Stimulated activated CD4-positive, alpha-beta T cell treated with anti-CD3 and anti-CD28 coated beads, Interleukin-1b, Interleukin-23, amount 100 ng/mL, for 48 hours (primary cell): Measurements from ENCODE around the gene STAT5A.
"Not testable (repeated sequence)": the region's sequence is repeated elsewhere in the genome, so short reads cannot be mapped to it uniquely, and the experiment has no call there.

Experiments used
- DNase-seq: peaks from one replicate; pipeline ENCODE4 v3.0.0-alpha.2; 2020

The STAT5A gene

DNA sequence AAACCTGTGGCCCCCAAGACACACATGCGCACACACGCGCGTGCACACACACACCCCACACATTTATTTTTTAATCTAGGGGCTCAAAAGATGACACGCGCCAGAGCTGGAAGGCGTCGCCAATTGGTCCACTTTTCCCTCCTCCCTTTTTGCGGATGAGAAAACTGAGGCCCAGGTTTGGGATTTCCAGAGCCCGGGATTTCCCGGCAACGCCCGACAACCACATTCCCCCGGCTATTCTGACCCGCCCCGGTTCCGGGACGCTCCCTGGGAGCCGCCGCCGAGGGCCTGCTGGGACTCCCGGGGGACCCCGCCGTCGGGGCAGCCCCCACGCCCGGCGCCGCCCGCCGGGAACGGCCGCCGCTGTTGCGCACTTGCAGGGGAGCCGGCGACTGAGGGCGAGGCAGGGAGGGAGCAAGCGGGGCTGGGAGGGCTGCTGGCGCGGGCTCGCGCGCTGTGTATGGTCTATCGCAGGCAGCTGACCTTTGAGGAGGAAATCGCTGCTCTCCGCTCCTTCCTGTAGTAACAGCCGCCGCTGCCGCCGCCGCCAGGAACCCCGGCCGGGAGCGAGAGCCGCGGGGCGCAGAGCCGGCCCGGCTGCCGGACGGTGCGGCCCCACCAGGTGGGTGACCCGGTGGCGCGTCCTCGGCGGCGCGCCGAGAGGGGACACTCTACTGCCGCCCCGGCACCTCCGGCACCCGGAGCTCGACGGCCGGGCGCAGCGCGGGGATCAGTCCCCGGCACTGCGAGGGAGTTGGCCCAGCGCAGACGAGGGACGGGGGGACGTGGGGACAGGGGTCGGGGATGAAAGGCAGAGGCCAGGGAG, at the start of gene STAT5A:
Gene STAT5A (plus strand): TSS at position 522 of the 826 bp plus-strand sequence. CDS start 914 bp downstream, outside the sequence.
- DNase-seq, result peak; percentile 80

DNA sequence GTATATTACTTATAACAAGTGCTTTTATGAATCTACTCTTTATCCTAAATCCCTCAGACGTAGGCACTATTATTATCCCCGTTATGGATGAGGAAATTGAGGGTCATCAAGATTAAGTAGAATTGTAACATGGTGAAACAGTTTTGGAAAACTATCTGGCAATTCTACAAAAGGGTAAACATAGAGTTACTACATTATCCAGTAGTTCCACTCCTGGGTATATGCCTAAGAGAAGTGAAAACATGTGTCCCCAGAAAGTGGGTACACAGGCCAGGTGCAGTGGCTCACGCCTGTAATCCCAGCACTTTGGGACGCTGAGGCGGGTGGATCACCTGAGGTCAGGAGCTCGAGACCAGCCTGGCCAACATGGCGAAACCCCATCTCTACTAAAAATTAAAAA, 48.7 kb upstream of the STAT5A start:
- not testable (repeated sequence) for DNase-seq

DNA sequence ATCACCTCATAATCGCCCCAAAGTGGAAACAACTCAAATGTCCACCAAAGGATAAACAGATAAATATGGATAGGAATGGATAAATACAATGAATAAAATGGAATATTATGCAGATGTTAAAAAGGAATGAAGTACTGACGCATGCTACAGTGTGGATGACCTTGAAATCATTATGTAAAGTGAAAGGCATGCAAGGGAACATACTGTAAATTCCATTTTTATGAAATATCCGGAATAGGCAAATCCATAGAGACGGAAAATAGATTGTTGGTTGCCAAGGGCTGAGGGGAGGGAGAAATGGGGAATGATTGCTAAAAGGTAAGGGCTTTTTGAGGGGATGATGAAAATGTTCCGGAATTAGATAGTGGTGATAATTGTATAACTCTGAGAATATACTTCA, 48.1 kb upstream of the STAT5A start:
- DNase-seq, result no peak

DNA sequence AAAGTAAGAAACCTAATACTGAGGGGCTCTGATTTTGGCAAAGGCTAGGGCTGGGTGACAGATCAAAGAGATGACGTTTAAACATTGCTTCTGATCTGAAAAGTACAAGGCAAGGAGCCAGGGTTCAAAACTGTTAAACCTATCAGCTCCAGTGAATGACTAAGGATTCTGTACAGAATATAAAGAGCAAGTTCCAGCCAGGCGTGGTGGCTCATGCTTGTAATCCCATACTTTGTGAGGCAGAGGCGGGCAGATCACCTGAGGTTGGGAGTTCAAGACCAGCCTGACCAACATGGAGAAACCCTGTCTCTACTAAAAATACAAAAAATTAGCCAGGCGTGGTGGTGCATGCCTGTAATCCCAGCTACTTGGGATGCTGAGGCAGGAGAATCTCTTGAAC, 47.4 kb upstream of the STAT5A start:
- DNase-seq, result not testable (repeated sequence)

DNA sequence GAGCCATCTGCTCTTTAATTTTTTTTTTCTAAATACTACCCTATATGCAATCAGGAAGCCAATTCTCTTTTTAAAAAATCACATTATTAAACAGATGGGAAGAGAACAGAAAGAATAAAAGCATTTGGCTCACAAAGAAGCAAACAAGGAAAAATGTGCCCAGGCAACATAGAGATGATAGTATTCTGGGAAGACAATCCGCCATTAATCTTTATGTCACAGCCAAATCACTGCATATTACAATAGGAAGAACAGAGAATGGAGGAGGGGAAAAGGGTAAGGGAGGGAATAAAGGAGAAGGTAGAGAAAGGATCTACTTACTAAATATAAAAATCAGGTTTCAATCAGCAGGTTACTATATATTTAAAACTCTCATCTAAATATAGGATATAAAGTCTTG, 46.4 kb upstream of the STAT5A start:
- DNase-seq, result no peak

DNA sequence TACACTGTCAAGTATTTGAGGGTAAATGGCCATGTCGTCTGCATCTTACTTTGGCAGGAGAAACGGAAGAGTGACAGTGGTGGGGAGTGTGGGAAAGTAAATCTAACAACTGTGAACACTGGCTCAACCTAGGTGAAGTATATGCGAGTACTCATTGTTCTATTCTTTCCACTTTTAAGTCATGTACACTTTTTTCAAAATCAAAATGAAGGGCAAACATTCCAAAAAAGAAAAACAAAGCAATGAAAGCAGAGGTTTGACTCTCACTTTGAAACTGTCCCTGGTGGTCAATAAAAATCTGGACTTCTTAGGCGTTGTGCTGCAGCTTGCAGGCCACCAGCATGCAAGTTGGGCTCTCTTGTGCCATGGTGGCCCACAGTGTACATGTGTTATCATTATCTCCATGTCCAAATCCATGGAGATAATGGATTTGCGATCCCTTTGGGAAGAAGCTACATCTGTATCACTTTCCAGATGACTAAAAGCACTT, 44.8 kb upstream of the STAT5A start:
- no peak for DNase-seq

DNA sequence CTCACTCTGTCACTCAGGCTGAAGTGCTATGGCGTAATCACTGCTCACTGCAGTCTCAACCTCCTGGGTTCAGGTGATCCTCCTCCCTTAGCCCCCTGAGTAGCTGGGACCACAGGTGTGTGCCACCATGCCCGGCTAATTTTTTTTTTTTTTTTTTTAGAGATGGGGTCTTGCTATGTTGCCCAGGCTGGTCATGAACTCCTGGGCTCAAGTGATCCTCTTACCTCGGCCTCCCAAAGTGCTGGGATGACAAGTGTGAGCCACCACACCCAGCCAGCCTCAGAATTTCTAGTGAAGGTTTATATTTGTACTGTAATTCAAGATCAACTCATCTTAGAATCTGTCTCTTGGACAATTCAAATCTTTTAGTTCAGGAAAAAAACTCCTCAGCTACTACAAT, 44.2 kb upstream of the STAT5A start:
- DNase-seq, result not testable (repeated sequence)

DNA sequence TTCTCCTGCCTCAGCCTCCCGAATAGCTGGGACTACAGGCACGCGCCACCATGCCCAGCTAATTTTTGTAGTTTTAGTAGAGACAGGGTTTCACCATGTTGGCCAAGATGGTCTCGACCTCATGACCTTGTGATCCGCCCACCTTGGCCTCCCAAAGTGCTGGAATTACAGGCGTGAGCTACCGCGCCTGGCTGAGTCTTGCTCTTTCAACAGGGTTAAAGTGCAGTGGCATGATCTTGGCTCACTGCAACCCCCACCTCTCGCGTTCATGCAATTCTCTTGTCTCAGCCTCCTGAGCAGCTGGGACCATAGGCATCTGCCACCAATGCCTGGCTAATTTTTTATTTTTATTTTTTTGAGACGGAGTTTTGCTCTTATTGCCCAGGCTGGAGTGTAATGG, 43.1 kb upstream of the STAT5A start:
- not testable (repeated sequence) for DNase-seq

DNA sequence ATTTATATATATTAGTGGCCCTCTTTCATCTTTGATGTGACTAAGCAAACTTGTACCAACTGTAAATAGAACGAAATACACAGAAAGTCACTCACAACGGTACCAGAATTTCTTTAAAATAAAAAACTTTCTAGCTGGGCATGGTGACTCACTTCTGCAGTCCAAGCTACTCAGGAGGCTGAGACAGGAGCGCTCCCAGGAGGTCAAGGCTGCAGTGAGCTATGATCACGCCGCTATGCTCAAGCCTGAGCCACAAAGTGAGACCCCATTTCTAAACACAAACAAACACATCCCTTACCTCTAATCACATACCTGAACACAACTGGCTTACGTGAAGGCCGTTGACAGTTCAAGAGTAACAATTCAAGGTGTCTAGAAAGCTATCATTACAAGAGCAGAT, 41.8 kb upstream of the STAT5A start:
- no peak for DNase-seq

GRCh38 chr17:42247734-42248133, 40.6 kb upstream of the STAT5A start:
- DNase-seq, result no peak

DNA sequence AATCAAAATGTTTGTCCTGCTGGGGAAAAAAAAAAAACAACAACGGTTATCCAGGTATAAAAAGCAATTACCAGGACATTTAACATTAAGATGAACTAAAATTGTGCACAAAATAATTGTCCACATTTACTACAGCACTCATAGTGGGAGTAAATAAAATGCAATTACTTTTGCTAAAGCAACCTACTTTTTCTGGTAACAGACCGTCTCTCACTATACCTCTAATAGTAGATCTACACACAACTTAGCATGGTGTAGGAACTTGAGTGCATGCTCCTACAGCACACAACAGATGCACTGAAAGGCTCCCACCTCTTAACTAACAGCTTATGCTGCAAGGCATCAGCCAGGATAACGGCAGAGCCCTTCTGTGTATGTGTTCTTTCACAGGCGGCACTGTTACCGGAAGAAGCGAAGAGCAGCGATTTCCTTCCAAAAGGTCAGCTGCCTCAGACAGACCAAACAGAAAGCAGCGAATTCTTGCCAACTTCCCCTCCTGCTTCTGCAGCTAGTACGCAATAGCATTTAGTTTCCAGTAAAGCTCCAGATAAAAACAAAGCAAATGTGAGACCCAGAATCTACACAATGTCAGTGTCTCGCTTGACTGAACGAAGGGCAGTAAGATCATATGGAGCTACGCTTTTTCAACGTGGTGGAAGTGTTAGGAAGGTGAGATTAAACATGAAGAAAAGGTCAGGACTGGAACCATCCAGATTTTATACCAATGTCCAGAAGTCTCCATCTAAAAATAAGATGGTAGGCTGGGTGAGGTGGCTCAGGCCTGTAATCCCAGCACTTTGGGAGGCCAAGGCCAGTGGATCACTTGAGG, 39.7 kb upstream of the STAT5A start:
- peak; percentile 82 for DNase-seq

- peak; percentile 52 for DNase-seq
Observed at GRCh38 chr17:42249681-42250446, 38.4 kb upstream of the STAT5A start.

DNA sequence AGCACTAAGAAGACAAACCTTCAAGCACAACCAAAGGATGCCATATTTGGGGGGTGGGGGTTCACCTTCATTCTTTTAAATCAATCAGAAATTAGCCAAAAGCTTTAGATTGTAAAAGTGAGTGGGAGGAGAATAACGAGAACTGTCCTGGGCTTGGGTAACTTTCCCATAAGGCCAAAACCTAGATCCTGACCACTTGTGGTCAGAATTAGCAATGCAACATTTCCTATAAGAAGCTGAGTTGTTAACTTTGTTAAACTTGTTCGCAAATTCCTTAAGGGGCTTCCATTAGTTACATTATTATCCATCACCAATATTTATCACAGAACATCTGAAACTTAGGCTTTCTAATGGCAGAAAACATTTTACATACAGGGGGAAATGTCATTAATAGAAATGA, 37.2 kb upstream of the STAT5A start:
- DNase-seq, result no peak

DNA sequence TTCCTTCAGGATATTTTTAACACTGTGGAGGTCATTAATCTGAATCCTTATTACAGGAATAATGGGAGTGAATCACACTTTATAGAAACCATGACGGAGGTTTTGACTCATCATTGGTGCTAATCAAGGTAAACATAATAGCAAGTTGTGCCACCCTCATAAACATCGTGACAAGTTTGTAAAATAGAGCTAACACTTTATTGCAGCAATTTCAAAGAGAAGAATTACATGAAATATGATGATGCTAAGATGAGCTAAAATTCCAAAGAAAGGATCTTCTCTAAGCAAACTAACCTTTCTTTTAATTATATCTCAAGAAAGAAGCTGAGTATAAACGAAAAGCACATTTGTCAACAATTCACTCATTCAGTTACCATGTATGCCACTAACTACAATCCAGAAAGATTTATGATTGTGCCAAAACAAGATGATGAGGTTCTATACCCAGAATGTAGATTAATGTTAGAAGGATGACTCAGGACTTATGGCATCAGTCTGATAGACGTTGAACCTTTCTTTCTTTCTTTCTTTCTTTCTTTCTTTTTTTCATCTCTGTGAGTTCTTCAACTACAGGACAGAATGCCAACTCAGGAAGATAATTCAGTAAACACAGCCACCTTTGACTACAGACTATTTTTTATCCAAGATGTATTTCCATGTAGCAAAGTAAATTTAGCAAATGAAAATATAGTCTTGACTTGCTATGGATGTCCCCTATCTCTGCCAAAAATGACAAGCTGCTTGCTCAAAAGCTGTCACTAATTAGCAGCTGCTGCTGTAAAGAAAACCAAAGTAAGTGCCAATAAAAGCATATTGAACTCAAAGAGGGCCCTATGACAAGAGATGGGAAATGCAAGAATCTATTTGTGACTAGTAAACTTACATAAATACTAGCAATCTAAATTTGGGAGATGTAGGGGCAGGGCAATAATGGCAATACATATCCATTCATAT, 35.4 kb upstream of the STAT5A start:
- no peak for DNase-seq

GRCh38 chr17:42253578-42253977, 34.7 kb upstream of the STAT5A start:
- peak; percentile 39 for DNase-seq

DNA sequence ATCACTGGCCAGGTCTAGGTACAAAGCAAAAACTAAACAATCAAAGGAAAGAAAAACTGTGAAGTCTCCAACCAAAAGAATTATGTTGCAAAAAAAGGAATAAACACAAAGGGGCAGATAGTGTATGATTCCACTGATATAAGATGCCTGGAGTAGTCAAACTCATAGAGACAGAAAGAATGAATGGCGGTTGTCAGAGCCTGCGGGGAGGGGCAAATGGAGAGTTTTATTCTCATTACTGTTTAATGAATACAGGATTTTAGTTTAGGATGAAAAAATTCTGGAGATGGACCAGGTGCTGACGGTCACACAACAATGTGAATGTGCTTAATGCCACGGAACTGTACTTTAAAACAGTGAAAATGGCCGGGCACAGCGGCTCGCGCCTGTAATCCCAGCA, 32.9 kb upstream of the STAT5A start:
- DNase-seq, result no peak

DNA sequence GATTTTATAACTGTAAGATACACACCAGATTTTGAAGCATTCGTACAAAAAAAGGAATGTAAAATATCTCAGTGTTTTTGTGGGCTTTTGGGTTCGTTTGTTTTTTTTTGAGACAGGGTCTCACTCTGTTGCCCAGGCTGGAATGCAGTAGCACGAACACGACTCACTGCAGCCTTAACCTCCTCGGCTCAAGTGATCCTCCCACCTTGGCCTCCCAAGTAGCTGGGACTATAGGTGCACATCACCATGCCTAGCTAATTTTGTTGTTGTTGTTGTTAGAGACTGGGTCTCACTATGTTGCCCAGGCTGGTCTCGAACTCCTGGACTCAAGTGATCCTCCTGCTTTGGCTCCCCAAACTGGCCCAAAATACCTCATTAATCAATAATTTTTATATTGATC, 28.0 kb upstream of the STAT5A start:
- no peak for DNase-seq

DNA sequence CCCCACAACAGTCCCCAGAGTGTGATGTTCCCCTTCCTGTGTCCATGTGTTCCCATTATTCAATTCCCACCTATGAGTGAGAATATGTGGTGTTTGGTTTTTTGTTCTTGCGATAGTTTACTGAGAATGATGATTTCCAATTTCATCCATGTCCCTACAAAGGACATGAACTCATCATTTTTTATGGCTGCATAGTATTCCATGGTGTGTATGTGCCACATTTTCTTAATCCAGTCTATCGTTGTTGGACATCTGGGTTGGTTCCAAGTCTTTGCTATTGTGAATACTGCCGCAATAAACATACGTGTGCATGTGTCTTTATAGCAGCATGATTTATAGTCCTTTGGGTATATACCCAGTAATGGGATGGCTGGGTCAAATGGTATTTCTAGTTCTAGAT, 23.9 kb upstream of the STAT5A start:
- DNase-seq, result not testable (repeated sequence)

DNA sequence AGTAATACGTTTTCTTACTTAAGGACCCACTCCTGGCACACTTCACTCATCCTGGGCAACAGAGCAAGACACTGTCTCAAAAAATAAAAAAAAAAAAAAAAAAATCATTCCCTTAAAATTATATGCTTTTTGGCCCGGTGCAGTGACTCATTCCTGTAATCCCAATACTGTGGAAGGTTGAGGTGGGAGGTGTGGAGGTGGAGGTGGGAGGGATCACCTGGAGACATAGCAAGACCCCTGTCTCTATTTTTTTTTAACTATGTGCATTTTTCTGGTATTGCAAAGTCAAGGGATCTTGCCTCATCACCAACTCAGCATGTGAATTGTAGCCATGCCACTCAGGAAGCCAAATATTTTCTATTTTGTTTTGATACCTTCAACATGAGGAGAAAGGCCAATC, 21.8 kb upstream of the STAT5A start:
- DNase-seq, result no peak

GRCh38 chr17:42266918-42267766, 21.2 kb upstream of the STAT5A start:
- peak; percentile 47 for DNase-seq

GRCh38 chr17:42268236-42268635, 20.1 kb upstream of the STAT5A start:
- no peak for DNase-seq
